Astrocyte of the cerebellum (primary cell): Measurements from ENCODE around the gene SPATA6L.

Experiments used
- DNase-seq: peaks from one replicate; pipeline ENCODE4 v3.0.0-alpha.2; 2011; ENCODE audit warnings: low read depth
- H3K4me3 ChIP-seq: 2 replicates; pipeline ENCODE4 v1.5.1; 2011; ENCODE audit warnings: mild to moderate bottlenecking, low read depth, low read length, moderate library complexity
- in situ Hi-C: cut with HindIII; loops from 2 replicates; pipeline ENCODE4 v1.10.0; 2017; ENCODE audit warnings: low sequenced_read_pairs
- TF ChIP-seq, protein P1 (sequence below): IDR thresholded peaks from 2 replicates; pipeline ENCODE4 v1.5.1; 2012; ENCODE audit warnings: low read length, low read depth, moderate library complexity, mild to moderate bottlenecking; ENCODE audit errors: missing control alignments

SPATA6L gene

GRCh38 chr9:4581035-4581760 lies 85.1 kb downstream of the SPATA6L start:
- no peak for DNase-seq
- H3K4me3 ChIP-seq = no peak overlapping the region
- in situ Hi-C loops = no loop called here
- TF ChIP-seq, protein P1, sequence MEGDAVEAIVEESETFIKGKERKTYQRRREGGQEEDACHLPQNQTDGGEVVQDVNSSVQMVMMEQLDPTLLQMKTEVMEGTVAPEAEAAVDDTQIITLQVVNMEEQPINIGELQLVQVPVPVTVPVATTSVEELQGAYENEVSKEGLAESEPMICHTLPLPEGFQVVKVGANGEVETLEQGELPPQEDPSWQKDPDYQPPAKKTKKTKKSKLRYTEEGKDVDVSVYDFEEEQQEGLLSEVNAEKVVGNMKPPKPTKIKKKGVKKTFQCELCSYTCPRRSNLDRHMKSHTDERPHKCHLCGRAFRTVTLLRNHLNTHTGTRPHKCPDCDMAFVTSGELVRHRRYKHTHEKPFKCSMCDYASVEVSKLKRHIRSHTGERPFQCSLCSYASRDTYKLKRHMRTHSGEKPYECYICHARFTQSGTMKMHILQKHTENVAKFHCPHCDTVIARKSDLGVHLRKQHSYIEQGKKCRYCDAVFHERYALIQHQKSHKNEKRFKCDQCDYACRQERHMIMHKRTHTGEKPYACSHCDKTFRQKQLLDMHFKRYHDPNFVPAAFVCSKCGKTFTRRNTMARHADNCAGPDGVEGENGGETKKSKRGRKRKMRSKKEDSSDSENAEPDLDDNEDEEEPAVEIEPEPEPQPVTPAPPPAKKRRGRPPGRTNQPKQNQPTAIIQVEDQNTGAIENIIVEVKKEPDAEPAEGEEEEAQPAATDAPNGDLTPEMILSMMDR = no peak

- no peak for DNase-seq
- in situ Hi-C loops = no loop called here
- no peak overlapping the region for H3K4me3 ChIP-seq
- TF ChIP-seq, protein P1 = no peak
Measured at GRCh38 chr9:4579001-4579400, 87.3 kb downstream of the SPATA6L start.

DNA sequence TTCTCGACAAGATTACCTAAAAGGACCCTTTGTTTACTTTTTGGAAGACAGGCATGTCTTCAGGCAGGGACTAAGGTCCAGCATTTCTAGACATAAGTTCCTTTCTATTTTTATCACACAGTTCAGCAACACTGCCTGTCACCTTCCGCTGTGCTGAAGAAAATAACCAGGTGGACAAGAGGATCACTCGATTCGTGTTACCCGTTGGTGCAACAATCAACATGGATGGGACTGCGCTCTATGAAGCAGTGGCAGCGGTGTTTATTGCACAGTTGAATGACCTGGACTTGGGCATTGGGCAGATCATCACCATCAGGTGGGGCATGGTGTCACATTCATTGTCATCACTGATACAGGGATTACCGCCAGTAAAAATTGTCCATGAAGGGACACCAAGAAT lies 89.8 kb downstream of the SPATA6L start:
- DNase-seq = no peak
- TF ChIP-seq, protein P1 = no peak
- H3K4me3 ChIP-seq = no peak overlapping the region
- in situ Hi-C loops = no loop called here

- in situ Hi-C loops = no loop called here
- TF ChIP-seq, protein P1 = no peak
- no peak for DNase-seq
- H3K4me3 ChIP-seq = no peak overlapping the region
Measured at GRCh38 chr9:4575997-4576396, 90.3 kb downstream of the SPATA6L start.

DNA sequence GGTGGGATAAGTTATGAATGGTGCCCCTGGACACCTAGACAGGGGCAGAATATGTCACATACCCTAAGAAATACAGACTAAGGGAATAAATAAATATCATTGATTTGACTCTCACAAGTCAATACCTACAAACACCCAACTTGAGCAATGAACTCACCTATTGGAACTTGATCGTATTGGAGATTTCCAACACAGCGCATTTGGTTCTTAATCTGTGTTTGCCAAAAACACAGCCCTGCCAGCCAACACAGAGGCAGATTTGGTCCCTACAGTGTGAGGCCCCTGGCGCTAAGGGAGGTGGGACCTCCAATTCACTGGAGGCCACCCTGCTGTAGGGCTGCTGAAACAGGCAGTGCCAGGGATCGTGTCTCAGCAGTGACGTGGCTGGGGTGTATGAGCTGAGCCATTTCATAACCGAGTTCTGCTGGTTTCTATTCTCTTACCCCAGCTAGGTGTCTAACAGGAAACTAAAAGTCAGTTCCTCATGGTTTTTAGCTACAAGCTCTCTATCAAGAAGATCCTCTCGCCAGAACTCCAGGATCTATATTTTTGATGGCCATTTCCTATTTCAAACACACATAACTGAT lies 91.5 kb downstream of the SPATA6L start:
- DNase-seq = no peak
- H3K4me3 ChIP-seq = no peak overlapping the region
- TF ChIP-seq, protein P1 = no peak
- in situ Hi-C loops = no loop called here

- DNase-seq = no peak
- in situ Hi-C loops = no loop called here
- H3K4me3 ChIP-seq = no peak overlapping the region
- TF ChIP-seq, protein P1 = no peak
Measured at GRCh38 chr9:4573634-4574389, 92.5 kb downstream of the SPATA6L start.
